HCT116 (cell line): ENCODE measurements around the gene PDE2A.

Source experiments
- ELF1 ChIP-seq: IDR thresholded peaks from 2 replicates; pipeline ENCODE4 v1.6.1; 2012; ENCODE audit warnings: low read depth, borderline replicate concordance
- POLR2A ChIP-seq: IDR thresholded peaks from 2 replicates; pipeline ENCODE4 v1.7.0; 2011; ENCODE audit warnings: borderline replicate concordance; ENCODE audit not compliant: insufficient read depth, insufficient read length; ENCODE audit errors: extremely low read depth
- TF ChIP-seq, protein P1 (sequence below): IDR thresholded peaks from 2 replicates; pipeline ENCODE4 v1.6.1; 2012
- TF ChIP-seq, protein P2 (sequence below), 3 experiments: fragments of 200-600 bp in 1 of 3; sonication (generic) in 1 of 3; IDR thresholded peaks in 2 of 3; conservative IDR thresholded peaks in 1 of 3; 2 replicates each; pipeline ENCODE4 v1.5.1; 2012 to 2017; ENCODE audit warnings: low read depth in 2 of 3, low read length in 2 of 3, antibody characterized with exemption in 1 of 3, borderline replicate concordance in 1 of 3, control low read depth in 1 of 3, mild to moderate bottlenecking in 1 of 3, mixed read lengths in 1 of 3, mixed run types in 1 of 3, moderate library complexity in 1 of 3; ENCODE audit not compliant: insufficient read depth in 1 of 3
- TF ChIP-seq, protein P3 (sequence below): IDR thresholded peaks from 2 replicates; pipeline ENCODE4 v1.6.1; 2011; ENCODE audit warnings: mild to moderate bottlenecking, low read length, moderate library complexity; ENCODE audit not compliant: insufficient replicate concordance; ENCODE audit errors: extremely low read depth

DNA sequence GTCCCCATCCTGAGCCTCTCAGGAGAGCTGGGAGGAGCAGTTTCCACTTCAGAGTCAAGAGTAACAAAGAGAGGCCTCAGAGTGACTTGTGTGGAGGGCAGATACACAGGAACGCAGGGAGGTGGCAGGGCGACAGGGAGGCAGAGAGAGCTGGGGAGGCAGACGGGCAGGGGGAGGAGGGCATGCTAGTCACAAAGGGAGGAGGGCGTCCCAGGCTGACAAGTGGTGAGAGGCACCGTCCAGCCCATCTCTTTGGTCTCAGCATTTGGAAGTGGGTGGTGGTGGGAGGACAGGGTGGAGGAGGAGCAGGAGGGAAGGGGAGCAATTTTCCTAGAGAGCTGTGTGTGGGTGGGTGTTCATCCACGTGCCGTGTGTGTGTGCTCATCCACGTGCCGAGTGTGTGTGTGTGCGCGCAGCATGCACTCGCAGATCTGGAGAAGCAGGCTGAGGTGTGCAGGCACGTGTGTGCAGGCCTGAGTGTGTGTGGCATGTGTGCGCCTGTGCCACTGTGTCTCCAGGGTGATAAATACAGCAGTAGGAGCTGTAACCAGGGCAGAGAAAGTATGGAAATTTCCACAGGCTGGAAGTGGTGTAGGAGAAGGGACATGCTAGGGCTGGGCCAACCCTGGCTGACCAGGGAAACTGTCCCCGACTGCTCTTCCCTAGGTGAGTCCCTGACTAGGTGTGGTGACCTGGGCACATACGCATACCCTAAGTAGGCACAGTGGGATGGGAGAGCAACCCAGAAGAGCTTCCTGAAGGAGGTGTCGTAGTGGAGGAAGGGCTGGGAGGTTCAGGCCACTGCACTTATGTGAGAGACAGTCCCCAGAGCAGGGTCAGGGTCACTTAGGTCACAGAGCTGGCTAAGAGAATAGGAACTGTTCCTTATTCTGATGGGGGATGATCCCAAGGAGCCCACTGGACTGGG, 7.3 kb upstream of the PDE2A start:
- TF ChIP-seq, protein P1, sequence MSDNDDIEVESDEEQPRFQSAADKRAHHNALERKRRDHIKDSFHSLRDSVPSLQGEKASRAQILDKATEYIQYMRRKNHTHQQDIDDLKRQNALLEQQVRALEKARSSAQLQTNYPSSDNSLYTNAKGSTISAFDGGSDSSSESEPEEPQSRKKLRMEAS = no peak
- TF ChIP-seq, protein P2, sequence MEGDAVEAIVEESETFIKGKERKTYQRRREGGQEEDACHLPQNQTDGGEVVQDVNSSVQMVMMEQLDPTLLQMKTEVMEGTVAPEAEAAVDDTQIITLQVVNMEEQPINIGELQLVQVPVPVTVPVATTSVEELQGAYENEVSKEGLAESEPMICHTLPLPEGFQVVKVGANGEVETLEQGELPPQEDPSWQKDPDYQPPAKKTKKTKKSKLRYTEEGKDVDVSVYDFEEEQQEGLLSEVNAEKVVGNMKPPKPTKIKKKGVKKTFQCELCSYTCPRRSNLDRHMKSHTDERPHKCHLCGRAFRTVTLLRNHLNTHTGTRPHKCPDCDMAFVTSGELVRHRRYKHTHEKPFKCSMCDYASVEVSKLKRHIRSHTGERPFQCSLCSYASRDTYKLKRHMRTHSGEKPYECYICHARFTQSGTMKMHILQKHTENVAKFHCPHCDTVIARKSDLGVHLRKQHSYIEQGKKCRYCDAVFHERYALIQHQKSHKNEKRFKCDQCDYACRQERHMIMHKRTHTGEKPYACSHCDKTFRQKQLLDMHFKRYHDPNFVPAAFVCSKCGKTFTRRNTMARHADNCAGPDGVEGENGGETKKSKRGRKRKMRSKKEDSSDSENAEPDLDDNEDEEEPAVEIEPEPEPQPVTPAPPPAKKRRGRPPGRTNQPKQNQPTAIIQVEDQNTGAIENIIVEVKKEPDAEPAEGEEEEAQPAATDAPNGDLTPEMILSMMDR (IDR thresholded peaks at IDR 0.05 in 2 of 3, conservative IDR thresholded peaks at IDR 0.05 in 1 of 3; ENCODE audit: borderline replicate concordance in 1 of 3, insufficient read depth in 1 of 3, low read depth in 2 of 3, low read length in 2 of 3) = no peak
- TF ChIP-seq, protein P3, sequence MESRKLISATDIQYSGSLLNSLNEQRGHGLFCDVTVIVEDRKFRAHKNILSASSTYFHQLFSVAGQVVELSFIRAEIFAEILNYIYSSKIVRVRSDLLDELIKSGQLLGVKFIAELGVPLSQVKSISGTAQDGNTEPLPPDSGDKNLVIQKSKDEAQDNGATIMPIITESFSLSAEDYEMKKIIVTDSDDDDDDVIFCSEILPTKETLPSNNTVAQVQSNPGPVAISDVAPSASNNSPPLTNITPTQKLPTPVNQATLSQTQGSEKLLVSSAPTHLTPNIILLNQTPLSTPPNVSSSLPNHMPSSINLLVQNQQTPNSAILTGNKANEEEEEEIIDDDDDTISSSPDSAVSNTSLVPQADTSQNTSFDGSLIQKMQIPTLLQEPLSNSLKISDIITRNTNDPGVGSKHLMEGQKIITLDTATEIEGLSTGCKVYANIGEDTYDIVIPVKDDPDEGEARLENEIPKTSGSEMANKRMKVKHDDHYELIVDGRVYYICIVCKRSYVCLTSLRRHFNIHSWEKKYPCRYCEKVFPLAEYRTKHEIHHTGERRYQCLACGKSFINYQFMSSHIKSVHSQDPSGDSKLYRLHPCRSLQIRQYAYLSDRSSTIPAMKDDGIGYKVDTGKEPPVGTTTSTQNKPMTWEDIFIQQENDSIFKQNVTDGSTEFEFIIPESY = no peak
- TF ChIP-seq POLR2A (no peak), ELF1 (no peak)
